Activated CD4-positive, CD25-positive, alpha-beta regulatory T cell treated with anti-CD3 and anti-CD28 coated beads, Interleukin-2, amount 50 U/mL, for 24 hours (primary cell): ENCODE measurements around the gene TECPR2.

Experiments
- ATAC-seq, 2 donors: fragments of 150-1000 bp; cut with Tn5 transposase; one replicate each; pipeline ENCODE4 v1.10.0; 2021; ENCODE audit warnings: mild to moderate bottlenecking in 1 of 2, moderate library complexity in 1 of 2

Gene TECPR2

GRCh38 chr14:102427642-102428041 is 64.9 kb downstream of the TECPR2 start:
- ATAC-seq, result no peak

DNA sequence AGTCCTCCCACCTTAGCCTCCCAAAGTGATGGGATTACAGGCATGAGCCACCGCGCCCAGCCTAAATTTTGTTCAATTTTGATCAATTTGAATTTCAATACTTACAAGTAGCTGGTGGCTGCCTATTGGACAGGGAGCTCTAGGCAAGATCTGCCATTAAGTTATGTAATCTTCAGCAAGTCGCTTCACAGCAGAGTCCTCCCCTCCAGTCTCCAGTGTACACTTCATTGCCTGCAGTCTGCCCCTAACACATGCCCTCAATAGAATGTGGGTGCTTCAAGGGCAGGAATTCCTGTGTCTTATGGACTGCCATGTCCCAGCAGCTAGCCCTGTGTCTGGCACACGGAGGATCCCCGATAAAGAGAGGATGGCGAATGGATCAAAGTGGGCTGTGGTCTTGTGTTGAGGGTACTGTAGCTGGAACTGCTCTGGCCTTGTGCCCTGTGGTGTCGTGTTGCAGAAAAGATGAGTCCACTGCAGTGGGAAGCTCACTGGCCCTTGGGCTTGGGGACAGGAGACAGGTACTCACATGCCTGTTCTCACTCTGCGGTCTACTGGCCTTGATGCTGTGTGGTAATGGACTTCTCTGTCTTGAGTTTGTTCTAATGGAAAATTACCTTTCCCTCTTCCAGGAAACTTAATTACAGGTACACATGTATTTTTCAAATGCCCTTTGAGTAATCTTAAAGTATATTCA is 67.6 kb downstream of the TECPR2 start:
- no peak for ATAC-seq

DNA sequence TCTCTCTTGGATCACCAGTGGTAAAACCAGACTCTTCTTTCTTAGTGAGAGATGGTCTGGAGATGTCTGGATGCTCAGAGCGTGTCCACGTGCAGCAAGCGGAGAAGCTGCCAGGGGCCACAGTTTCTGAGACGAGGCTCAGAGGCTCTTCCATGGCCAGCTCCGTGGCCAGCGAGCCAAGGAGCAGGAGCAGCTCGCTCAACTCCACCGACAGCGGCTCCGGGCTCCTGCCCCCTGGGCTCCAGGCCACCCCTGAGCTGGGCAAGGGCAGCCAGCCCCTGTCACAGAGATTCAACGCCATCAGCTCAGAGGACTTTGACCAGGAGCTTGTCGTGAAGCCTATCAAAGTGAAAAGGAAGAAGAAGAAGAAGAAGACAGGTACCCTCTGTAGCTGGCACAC is 69.0 kb downstream of the TECPR2 start:
- no peak for ATAC-seq

DNA sequence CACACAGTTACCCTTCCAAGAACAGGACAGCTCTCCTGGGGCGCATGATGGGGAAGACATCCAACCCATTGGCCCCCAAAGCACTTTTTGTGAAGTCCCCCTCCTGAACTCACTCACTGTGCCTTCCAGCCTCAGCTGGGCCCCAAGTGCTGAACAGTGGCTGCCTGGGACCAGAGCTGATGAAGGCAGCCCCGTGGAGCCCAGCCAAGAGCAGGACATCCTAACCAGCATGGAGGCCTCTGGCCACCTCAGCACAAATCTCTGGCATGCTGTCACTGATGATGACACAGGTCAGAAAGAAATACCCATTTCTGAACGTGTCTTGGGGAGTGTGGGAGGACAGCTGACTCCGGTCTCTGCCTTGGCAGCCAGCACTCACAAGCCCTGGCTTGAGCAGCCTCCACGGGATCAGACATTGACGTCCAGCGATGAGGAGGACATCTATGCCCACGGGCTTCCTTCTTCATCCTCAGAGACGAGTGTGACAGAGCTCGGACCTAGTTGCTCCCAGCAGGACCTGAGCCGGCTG is 72.0 kb downstream of the TECPR2 start:
- ATAC-seq, result no peak

DNA sequence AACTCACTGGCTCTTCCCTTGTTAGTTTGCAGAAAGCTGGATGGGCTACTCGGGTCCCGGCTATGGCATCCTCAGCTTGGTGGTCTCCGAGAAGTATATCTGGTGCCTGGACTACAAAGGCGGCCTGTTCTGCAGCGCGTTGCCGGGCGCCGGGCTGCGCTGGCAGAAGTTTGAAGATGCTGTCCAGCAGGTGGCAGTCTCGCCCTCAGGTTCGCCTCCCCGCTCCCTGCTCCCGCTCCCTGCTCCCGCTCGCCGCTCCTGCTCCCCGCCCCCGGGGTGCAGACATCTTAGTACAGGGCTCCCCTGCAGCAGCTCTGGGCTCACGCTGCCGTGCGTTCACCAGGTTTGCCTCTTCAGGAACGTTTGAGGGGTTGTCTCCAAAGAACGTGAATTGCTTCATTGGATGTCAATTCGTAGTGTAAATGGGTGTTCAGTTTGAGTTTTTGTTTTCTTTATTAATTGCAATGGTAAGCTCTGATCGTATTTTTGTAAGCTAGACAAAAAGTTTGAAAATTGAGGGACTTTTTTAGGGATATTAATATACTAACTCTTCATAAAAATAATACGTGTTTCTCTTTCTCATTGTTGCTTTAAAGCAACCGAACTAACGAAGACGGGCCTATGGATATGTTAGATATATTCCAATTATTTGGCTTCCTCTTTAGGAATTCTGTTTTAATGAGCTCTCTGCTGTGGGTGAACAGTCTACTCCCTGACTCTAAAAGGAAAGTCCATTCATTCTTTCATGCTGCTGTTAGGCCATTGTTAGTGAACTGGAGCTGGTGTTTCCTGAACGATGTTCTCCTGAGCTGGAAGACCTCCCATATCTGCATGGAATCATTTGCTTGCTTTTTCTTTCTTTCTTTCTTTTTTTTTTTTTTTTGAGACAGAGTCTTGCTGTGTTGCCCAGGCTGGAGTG is 75.5 kb downstream of the TECPR2 start:
- peak; percentile 51 to 65 for ATAC-seq

DNA sequence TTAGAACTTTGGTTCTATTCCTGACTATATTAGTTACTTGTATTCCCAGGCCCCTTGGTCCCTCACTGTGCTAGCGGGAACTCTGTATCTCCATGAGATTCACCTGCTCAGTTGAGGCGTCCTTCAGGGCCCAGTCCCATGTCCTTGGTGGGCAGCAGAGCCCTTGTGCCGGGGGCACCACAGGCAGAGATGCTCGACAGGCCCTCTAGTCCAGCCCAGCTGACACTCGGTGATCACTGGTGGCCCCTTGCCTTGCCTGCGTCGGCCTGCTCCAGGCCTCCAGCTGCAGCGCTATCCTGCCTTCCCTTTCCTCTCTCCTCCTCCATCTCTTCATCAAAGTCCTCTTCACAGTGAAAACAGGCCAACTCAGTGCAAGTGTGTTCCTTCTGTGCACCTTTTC is 76.8 kb downstream of the TECPR2 start:
- ATAC-seq, result no peak

DNA sequence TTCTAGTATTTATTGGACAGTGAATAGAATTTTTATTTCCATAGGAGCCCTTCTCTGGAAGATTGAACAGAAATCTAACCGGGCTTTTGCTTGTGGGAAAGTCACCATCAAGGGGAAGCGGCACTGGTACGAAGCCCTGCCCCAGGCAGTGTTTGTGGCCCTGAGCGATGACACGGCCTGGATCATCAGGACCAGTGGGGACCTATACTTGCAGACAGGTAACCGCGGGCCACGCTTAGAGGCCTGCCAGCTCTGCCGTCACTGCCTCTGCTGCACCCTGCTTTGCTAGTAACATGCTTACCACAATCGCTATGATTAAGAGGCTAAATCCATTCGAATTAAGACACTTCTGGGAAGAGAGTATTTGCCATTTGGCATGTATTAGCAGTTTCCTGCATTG is 77.7 kb downstream of the TECPR2 start:
- ATAC-seq, result no peak

DNA sequence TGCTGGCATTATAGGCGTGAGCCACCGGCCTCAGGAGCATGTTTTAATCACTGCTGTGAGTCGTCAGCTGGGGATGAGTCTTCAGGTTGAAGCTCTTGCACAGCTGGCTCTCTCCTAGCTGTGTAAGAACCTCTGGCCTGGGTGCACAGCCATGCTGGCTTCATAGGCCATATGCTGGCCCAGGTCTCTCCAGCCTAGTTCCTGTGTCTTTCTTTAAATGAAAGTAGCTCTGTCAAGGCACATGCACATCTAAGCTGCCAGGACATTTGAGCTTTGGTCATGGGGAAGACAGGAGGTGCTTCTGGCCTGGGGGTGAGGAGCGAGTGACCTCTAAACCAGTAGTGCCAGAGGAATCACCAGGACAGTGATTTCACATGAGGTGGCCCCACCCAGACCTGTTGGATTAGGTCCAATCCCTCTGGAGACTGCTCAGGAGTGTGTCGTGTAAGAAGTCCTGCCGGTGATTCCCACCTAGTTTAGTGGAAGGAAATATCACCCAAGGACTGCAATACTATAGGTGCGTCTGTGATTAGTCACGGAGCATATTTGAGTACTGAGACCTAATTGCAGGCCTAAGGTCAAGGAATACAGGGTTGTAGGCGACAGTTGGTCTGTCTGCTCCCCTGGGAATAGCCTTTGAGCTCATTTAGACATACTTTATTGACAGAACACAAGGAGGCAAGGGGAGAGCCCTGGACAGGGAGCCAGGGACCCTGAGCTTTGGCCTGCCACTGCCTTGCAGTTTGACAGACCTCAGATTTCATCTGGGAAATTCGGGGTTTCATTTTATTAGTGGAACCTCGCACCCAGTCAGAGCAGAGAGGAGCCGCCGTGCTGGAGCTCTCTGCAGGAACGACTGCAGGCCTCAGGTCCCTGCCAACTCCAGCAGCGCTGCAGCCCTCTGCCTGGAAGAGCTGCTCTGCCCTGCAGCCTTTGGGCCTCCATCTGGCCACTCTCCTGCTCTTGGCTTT is 79.8 kb downstream of the TECPR2 start:
- ATAC-seq, result no peak

DNA sequence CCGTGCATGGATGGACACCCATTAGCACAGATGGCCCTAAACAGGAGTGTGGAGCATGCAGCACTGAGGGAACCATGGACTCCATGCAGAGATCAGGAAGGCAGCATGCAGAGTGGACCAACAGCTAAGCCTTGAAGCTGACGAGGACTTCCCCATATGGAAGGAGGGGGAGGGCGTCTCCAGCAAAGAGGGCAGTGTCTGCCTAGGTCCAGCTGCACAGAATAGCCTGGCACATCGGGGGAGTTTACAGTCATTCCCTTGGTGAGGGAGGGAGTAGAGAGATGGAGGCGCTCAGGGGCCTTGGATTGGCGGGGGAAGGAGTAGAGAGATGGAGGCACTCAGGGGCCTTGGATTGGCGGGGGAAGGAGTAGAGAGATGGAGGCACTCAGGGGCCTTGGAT is 82.3 kb downstream of the TECPR2 start:
- no peak for ATAC-seq

DNA sequence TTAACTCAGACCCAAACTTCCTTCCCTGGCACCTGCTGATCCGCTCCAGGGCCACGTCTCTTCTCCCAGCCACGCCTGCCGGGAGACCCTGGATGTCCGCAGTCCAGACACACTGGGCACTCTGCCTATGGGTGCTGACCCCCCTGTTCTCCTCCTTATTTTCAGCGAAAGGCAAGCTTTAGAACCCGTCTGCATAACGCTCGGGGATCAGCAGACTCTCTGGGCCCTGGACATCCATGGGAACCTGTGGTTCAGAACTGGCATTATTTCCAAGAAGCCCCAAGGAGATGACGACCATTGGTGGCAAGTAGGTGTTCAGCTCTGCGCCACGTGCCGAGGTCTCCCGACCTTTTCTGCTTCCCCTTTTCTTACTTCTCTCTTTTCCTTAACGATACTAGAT is 82.9 kb downstream of the TECPR2 start:
- ATAC-seq, result no peak

- ATAC-seq, result no peak
These were observed 87.7 kb downstream of the TECPR2 start for GRCh38 chr14:102450206-102451063.

- no peak for ATAC-seq
These were observed 88.3 kb downstream of the TECPR2 start for GRCh38 chr14:102451064-102451352.

DNA sequence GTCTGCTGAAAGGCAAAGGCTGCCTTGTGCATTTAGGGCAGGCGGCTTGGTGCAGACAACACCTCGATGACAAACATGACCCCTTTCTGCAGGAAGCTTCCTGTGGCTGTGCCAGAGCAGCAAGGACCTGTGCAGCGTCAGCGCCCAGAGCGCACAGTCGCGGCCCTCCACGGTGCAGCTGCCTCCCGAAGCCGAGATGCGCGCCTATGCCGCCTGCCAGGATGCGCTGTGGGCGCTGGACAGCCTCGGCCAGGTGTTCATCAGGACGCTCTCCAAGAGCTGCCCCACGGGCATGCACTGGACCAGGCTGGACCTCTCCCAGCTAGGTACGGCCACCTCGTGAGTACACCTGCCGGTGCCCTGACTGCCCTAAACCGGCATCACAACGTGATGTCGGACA is 89.6 kb downstream of the TECPR2 start:
- no peak for ATAC-seq

- ATAC-seq, result no peak
These were observed 92.0 kb downstream of the TECPR2 start for GRCh38 chr14:102454711-102455110.

DNA sequence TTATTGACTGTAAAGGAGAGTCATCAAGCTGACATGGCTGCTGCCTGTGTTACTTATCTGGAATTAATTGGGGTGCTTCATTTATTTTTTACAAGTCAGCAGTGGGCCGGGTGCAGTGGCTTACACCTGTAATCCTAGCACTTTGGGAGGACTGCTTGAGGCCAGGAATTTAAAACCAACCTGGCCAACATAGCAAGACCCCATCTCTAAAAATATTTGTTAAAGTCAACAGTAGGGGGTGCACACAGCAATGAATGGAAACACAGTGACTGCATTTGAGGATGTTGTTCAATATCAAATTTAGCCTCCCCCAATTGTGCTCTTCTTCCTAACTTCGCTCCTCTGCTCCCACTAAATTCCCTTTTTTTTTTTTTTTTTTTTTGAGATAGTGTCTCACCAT is 94.8 kb downstream of the TECPR2 start:
- ATAC-seq, result no peak

GRCh38 chr14:102461490-102462338 is 99.0 kb downstream of the TECPR2 start:
- no peak for ATAC-seq

GRCh38 chr14:102462391-102462790 is 99.7 kb downstream of the TECPR2 start:
- ATAC-seq, result no peak

DNA sequence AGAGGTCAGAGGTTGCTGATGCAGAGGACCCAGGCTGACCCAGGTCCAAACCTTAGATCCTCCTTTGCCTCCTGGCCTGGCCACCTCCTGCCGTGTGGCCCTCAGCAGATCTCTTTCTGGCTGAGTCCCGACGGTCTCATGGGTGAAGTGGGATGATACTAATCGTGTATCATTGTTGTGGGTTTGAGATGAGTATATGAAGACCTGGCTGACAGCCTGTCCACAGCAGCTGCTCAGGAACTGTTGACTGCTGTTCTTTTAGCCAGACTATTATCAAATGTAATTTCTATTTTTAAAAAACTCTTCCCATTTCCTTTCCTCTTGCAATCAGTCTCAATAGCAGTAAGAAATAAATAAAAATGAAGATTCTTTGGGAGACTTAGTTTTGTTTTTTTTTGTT is 101.3 kb downstream of the TECPR2 start:
- ATAC-seq, result no peak

GRCh38 chr14:102464846-102465341 is 102.2 kb downstream of the TECPR2 start:
- ATAC-seq, result no peak

DNA sequence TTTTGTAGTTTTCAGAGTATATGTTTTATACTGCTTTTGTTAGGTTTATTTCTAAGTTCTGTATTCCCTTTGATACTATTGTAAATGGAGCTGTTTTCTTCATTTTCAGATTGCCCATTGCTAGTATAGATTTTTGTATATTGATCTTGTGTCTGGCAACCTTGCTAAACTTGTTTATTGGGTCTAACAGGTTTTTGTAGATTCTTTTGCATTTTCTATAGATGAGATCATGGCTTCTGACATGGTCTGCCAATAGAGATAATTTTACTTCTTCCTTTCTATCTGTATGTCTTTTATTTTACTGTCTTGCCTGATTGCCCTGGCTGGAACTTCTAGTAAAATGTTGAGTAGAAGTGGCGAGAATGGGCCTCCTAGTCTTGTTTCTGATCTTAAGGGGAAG is 106.5 kb downstream of the TECPR2 start:
- ATAC-seq, result no peak
